ENCODE measurements around the gene CERCAM. TPM values are rescaled to one million over a fixed set of nuclear protein-coding genes. Genes with fewer than 3 reads are reported as not detected.

The CERCAM gene
- total RNA-seq, 6 donors from 2014 or later, result 9.2 to 47.1 (median 15.4) TPM

- WGBS, 2 donors, result 75 to 80% methylated on average over 9 to 13 of the region's 13 CpGs
- Histone ChIP-seq H3K4me3 (no peak overlapping the region), H3K36me3 (peaks cover 3 to 79% (median 66%) of the 10 kb centered on the region in 4 donors), H3K27ac (no peak overlapping the region), H3K4me1 (peaks cover 0 to 4% (median 0%) of the 10 kb centered on the region in 4 donors), H3K27me3 (no peaks in the 10 kb centered on the region), H3K9me3 (no peaks in the 10 kb centered on the region)
- peak in 1 of 2 donors; percentile 20 for ATAC-seq (ENCODE audit: low FRiP score in 2 of 2)
- peak in 1 of 2 donors; percentile 85 for DNase-seq
- TF ChIP-seq POLR2A (IDR thresholded peaks at IDR 0.05) (no peak), POLR2AphosphoS5 (IDR thresholded peaks at IDR 0.05) (no peak), CTCF (IDR thresholded peaks at IDR 0.05) (no peak)
Measured at GRCh38 chr9:128389395-128390149, 31.1 kb upstream of the CERCAM start.

GRCh38 chr9:128390150-128390812, 30.4 kb upstream of the CERCAM start:
- Histone ChIP-seq H3K27ac (no peak overlapping the region), H3K4me3 (no peak overlapping the region), H3K4me1 (peaks cover 0 to 4% (median 0%) of the 10 kb centered on the region in 4 donors), H3K36me3 (peaks cover 3 to 74% (median 61%) of the 10 kb centered on the region in 4 donors), H3K27me3 (no peaks in the 10 kb centered on the region), H3K9me3 (no peaks in the 10 kb centered on the region)
- TF ChIP-seq CTCF (IDR thresholded peaks at IDR 0.05), result no peak
- DNase-seq, result no peak
- no peak for ATAC-seq (ENCODE audit: low FRiP score in 2 of 2)
- 72 to 84% methylated on average over 7 to 11 of the region's 11 CpGs for WGBS, 2 donors

- ATAC-seq (ENCODE audit: low FRiP score in 2 of 2), result no peak
- H3K36me3 ChIP-seq, result peaks cover 3 to 66% (median 58%) of the 10 kb centered on the region in 4 donors
- H3K27me3 ChIP-seq, result no peaks in the 10 kb centered on the region
- TF ChIP-seq CTCF (IDR thresholded peaks at IDR 0.05) (no peak), POLR2A (IDR thresholded peaks at IDR 0.05) (no peak), EP300 (IDR thresholded peaks at IDR 0.05) (no peak), POLR2AphosphoS5 (IDR thresholded peaks at IDR 0.05) (no peak)
- H3K4me3 ChIP-seq, result no peak overlapping the region
- DNase-seq, result no peak
- H3K4me1 ChIP-seq, result peaks cover 0 to 4% (median 0%) of the 10 kb centered on the region in 4 donors
- no peak overlapping the region for H3K27ac ChIP-seq
- WGBS, 2 donors, result 73 to 91% methylated on average over 6 to 8 of the region's 8 CpGs
- H3K9me3 ChIP-seq, result no peaks in the 10 kb centered on the region
Measured at GRCh38 chr9:128390813-128391711, 29.6 kb upstream of the CERCAM start.

GRCh38 chr9:128391956-128392301, 28.7 kb upstream of the CERCAM start:
- Histone ChIP-seq H3K4me1 (peaks cover under 1 to 7% (median 4%) of the 10 kb centered on the region in 4 donors), H3K36me3 (peaks cover 3 to 58% (median 51%) of the 10 kb centered on the region in 4 donors), H3K27ac (no peak overlapping the region), H3K27me3 (no peaks in the 10 kb centered on the region), H3K9me3 (no peaks in the 10 kb centered on the region), H3K4me3 (no peak overlapping the region)
- ATAC-seq (ENCODE audit: low FRiP score in 2 of 2), result no peak
- 93 to 95% methylated on average over 21 of the region's 21 CpGs for WGBS, 2 donors
- no peak for TF ChIP-seq CTCF (IDR thresholded peaks at IDR 0.05)
- TF ChIP-seq POLR2A (IDR thresholded peaks at IDR 0.05), result no peak
- no peak for TF ChIP-seq EP300 (IDR thresholded peaks at IDR 0.05)
- TF ChIP-seq POLR2AphosphoS5 (IDR thresholded peaks at IDR 0.05), result no peak
- no peak for DNase-seq
